ENCODE data around the gene DVL1. TPM values are rescaled to one million over a fixed set of nuclear protein-coding genes. Genes with fewer than 3 reads are reported as not detected.
"Not testable (repeated sequence)": the region's sequence is repeated elsewhere in the genome, so short reads cannot be mapped to it uniquely, and the experiment has no call there.

The DVL1 gene
- total and polyA plus RNA-seq, 4 experiments from 2014 or later, result 0.19 to 44.6 (median 22.8) TPM

GRCh38 chr1:1370094-1370493, 20.9 kb upstream of the DVL1 start:
- peak overlapping the region in 5 of 7 donors; percentile 18 to 84 (median 52) for H3K27ac Mint-ChIP-seq
- H3K36me3 ChIP-seq (ENCODE audit: insufficient read depth, low read length); H3K27ac ChIP-seq (ENCODE audit: low read depth, low read length); intact Hi-C loops (cut with micrococcal nuclease); H3K27me3 ChIP-seq (ENCODE audit: insufficient read depth, low read length); DNase-seq; H3K9me3 Mint-ChIP-seq; H3K27me3 Mint-ChIP-seq; H3K4me3 ChIP-seq (ENCODE audit: low read length in 2 of 2); H3K9me3 ChIP-seq (ENCODE audit: control insufficient read depth in 1 of 2, low read length in 2 of 2): not testable (repeated sequence)
- H3K4me1 Mint-ChIP-seq, result peaks cover 3 to 37% (median 23%) of the 10 kb centered on the region in 4 donors
- H3K4me3 Mint-ChIP-seq, result peak overlapping the region in 3 of 8 donors; percentile 20 to 60 (median 40)
- ChIA-PET POLR2A (ENCODE audit: partially characterized antibody) (interaction anchor here (1.1 to 10.2 kb wide), 4 partner anchors 16 to 37 kb away, joined by 3 to 149 read pairs (median 38); partner anchors contain the start of genes CCNL2 and MRPL20), CTCF (ENCODE audit: partially characterized antibody) (interaction anchor here (0.6 to 1.8 kb wide), 3 partner anchors 30 to 419 kb away, joined by 3 to 5 read pairs (median 4); no protein-coding TSS in a partner anchor)
- peaks cover 0 to 12% of the 10 kb centered on the region in 2 donors for H3K36me3 Mint-ChIP-seq
- H3K4me1 ChIP-seq (ENCODE audit: insufficient read depth, low read length), result peaks cover 40% of the 10 kb centered on the region

- Histone ChIP-seq H3K9me3 (ENCODE audit: control insufficient read depth in 1 of 2, low read length in 2 of 2) (no peaks in the 10 kb centered on the region), H3K36me3 (ENCODE audit: insufficient read depth, low read length) (no peaks in the 10 kb centered on the region), H3K27ac (ENCODE audit: low read depth, low read length) (no peak overlapping the region), H3K4me3 (ENCODE audit: low read length in 2 of 2) (no peak overlapping the region), H3K27me3 (ENCODE audit: insufficient read depth, low read length) (no peaks in the 10 kb centered on the region), H3K4me1 (ENCODE audit: insufficient read depth, low read length) (peaks cover 18% of the 10 kb centered on the region)
- Mint-ChIP-seq H3K27me3 (no peaks in the 10 kb centered on the region), H3K4me1 (peaks cover 0 to 23% (median 14%) of the 10 kb centered on the region in 4 donors), H3K9me3 (no peaks in the 10 kb centered on the region), H3K27ac (no peak overlapping the region), H3K36me3 (peaks cover 0 to 3% of the 10 kb centered on the region in 2 donors), H3K4me3 (no peak overlapping the region)
- POLR2A ChIA-PET (ENCODE audit: partially characterized antibody), result no interaction called here
- CTCF ChIA-PET (ENCODE audit: partially characterized antibody), result no interaction called here
- intact Hi-C loops (cut with micrococcal nuclease), result no loop called here
- DNase-seq, result peak in 1 of 5 donors; percentile 27
Measured at GRCh38 chr1:1367315-1367714, 18.1 kb upstream of the DVL1 start.

- no peaks in the 10 kb centered on the region for H3K9me3 ChIP-seq (ENCODE audit: control insufficient read depth in 1 of 2, low read length in 2 of 2)
- H3K4me1 Mint-ChIP-seq, result peaks cover 0 to 19% (median 11%) of the 10 kb centered on the region in 4 donors
- H3K4me1 ChIP-seq (ENCODE audit: insufficient read depth, low read length), result peaks cover 12% of the 10 kb centered on the region
- no peak overlapping the region for H3K4me3 ChIP-seq (ENCODE audit: low read length in 2 of 2)
- no peak overlapping the region for H3K27ac Mint-ChIP-seq
- POLR2A ChIA-PET (ENCODE audit: partially characterized antibody), result no interaction called here
- no peaks in the 10 kb centered on the region for H3K27me3 ChIP-seq (ENCODE audit: insufficient read depth, low read length)
- CTCF ChIA-PET (ENCODE audit: partially characterized antibody), result no interaction called here
- H3K9me3 Mint-ChIP-seq, result no peaks in the 10 kb centered on the region
- peaks cover 0 to 3% of the 10 kb centered on the region in 2 donors for H3K36me3 Mint-ChIP-seq
- intact Hi-C loops (cut with micrococcal nuclease), result no loop called here
- H3K27ac ChIP-seq (ENCODE audit: low read depth, low read length), result no peak overlapping the region
- no peak for DNase-seq
- no peak overlapping the region for H3K4me3 Mint-ChIP-seq
- H3K36me3 ChIP-seq (ENCODE audit: insufficient read depth, low read length), result no peaks in the 10 kb centered on the region
- H3K27me3 Mint-ChIP-seq, result no peaks in the 10 kb centered on the region
Measured at GRCh38 chr1:1366699-1367066, 17.5 kb upstream of the DVL1 start.

GRCh38 chr1:1365875-1366698, 16.9 kb upstream of the DVL1 start:
- Mint-ChIP-seq H3K9me3 (no peaks in the 10 kb centered on the region), H3K27me3 (no peaks in the 10 kb centered on the region), H3K4me3 (no peak overlapping the region), H3K36me3 (no peaks in the 10 kb centered on the region), H3K27ac (no peak overlapping the region), H3K4me1 (peaks cover 0 to 13% (median 6%) of the 10 kb centered on the region in 4 donors)
- H3K9me3 ChIP-seq (ENCODE audit: control insufficient read depth in 1 of 2, low read length in 2 of 2), result no peaks in the 10 kb centered on the region
- DNase-seq, result no peak
- H3K27ac ChIP-seq (ENCODE audit: low read depth, low read length), result no peak overlapping the region
- H3K36me3 ChIP-seq (ENCODE audit: insufficient read depth, low read length), result no peaks in the 10 kb centered on the region
- H3K4me3 ChIP-seq (ENCODE audit: low read length in 2 of 2), result no peak overlapping the region
- no peaks in the 10 kb centered on the region for H3K27me3 ChIP-seq (ENCODE audit: insufficient read depth, low read length)
- intact Hi-C loops (cut with micrococcal nuclease), result no loop called here
- CTCF ChIA-PET (ENCODE audit: partially characterized antibody), result no interaction called here
- POLR2A ChIA-PET (ENCODE audit: partially characterized antibody), result interaction anchor here (1.0 kb wide), 1 partner anchor 8 kb away, joined by 3 read pairs; no protein-coding TSS in a partner anchor
- H3K4me1 ChIP-seq (ENCODE audit: insufficient read depth, low read length), result peaks cover 6% of the 10 kb centered on the region

GRCh38 chr1:1364266-1364665, 15.0 kb upstream of the DVL1 start:
- Histone ChIP-seq H3K4me3 (ENCODE audit: low read length in 2 of 2) (no peak overlapping the region), H3K27me3 (ENCODE audit: insufficient read depth, low read length) (no peaks in the 10 kb centered on the region), H3K9me3 (ENCODE audit: control insufficient read depth in 1 of 2, low read length in 2 of 2) (no peaks in the 10 kb centered on the region), H3K4me1 (ENCODE audit: insufficient read depth, low read length) (no peaks in the 10 kb centered on the region), H3K36me3 (ENCODE audit: insufficient read depth, low read length) (no peaks in the 10 kb centered on the region), H3K27ac (ENCODE audit: low read depth, low read length) (no peak overlapping the region)
- no peak overlapping the region for H3K4me3 Mint-ChIP-seq
- ChIA-PET POLR2A (ENCODE audit: partially characterized antibody) (no interaction called here), CTCF (ENCODE audit: partially characterized antibody) (no interaction called here)
- peaks cover under 1 to 2% of the 10 kb centered on the region in 2 donors for H3K27me3 Mint-ChIP-seq
- H3K36me3 Mint-ChIP-seq, result no peaks in the 10 kb centered on the region
- H3K27ac Mint-ChIP-seq, result no peak overlapping the region
- DNase-seq, result no peak
- no peaks in the 10 kb centered on the region for H3K9me3 Mint-ChIP-seq
- H3K4me1 Mint-ChIP-seq, result peaks cover 2 to 6% (median 4%) of the 10 kb centered on the region in 4 donors
- intact Hi-C loops (cut with micrococcal nuclease), result no loop called here

GRCh38 chr1:1361982-1362423, 12.8 kb upstream of the DVL1 start:
- Mint-ChIP-seq H3K36me3 (no peaks in the 10 kb centered on the region), H3K9me3 (no peaks in the 10 kb centered on the region), H3K27me3 (peaks cover 2 to 6% of the 10 kb centered on the region in 2 donors), H3K4me1 (peaks cover 6 to 10% (median 7%) of the 10 kb centered on the region in 4 donors), H3K27ac (peak overlapping the region in 1 of 7 donors; percentile 43), H3K4me3 (no peak overlapping the region)
- CTCF ChIA-PET (ENCODE audit: partially characterized antibody), result no interaction called here
- no peak overlapping the region for H3K4me3 ChIP-seq (ENCODE audit: low read length in 2 of 2)
- DNase-seq, result no peak
- no peaks in the 10 kb centered on the region for H3K27me3 ChIP-seq (ENCODE audit: insufficient read depth, low read length)
- H3K27ac ChIP-seq (ENCODE audit: low read depth, low read length), result no peak overlapping the region
- POLR2A ChIA-PET (ENCODE audit: partially characterized antibody), result no interaction called here
- H3K9me3 ChIP-seq (ENCODE audit: control insufficient read depth in 1 of 2, low read length in 2 of 2), result no peaks in the 10 kb centered on the region
- intact Hi-C loops (cut with micrococcal nuclease), result no loop called here
- no peaks in the 10 kb centered on the region for H3K36me3 ChIP-seq (ENCODE audit: insufficient read depth, low read length)
- H3K4me1 ChIP-seq (ENCODE audit: insufficient read depth, low read length), result peaks cover 13% of the 10 kb centered on the region

GRCh38 chr1:1361233-1361981, 12.2 kb upstream of the DVL1 start:
- ChIA-PET CTCF (ENCODE audit: partially characterized antibody) (no interaction called here), POLR2A (ENCODE audit: partially characterized antibody) (no interaction called here)
- H3K9me3 ChIP-seq (ENCODE audit: control insufficient read depth in 1 of 2, low read length in 2 of 2), result no peaks in the 10 kb centered on the region
- intact Hi-C loops (cut with micrococcal nuclease), result no loop called here
- H3K27me3 ChIP-seq (ENCODE audit: insufficient read depth, low read length), result no peaks in the 10 kb centered on the region
- no peak overlapping the region for H3K27ac Mint-ChIP-seq
- no peak for DNase-seq
- no peak overlapping the region for H3K4me3 ChIP-seq (ENCODE audit: low read length in 2 of 2)
- no peaks in the 10 kb centered on the region for H3K9me3 Mint-ChIP-seq
- H3K4me1 ChIP-seq (ENCODE audit: insufficient read depth, low read length), result peaks cover 13% of the 10 kb centered on the region
- no peaks in the 10 kb centered on the region for H3K36me3 Mint-ChIP-seq
- peaks cover 6 to 10% (median 7%) of the 10 kb centered on the region in 4 donors for H3K4me1 Mint-ChIP-seq
- peaks cover 2 to 6% of the 10 kb centered on the region in 2 donors for H3K27me3 Mint-ChIP-seq
- H3K27ac ChIP-seq (ENCODE audit: low read depth, low read length), result no peak overlapping the region
- H3K36me3 ChIP-seq (ENCODE audit: insufficient read depth, low read length), result no peaks in the 10 kb centered on the region
- H3K4me3 Mint-ChIP-seq, result no peak overlapping the region

Measured in CD4-positive, alpha-beta memory T cell (primary cell).